ENCODE results near the gene DTHD1. TPM values are rescaled to one million over a fixed set of nuclear protein-coding genes. Genes with fewer than 3 reads are reported as not detected.

Gene DTHD1
- polyA plus RNA-seq, 1 donor (not counting 4 experiments of a cell fraction or from before 2014, with no cell fraction given), result not detected

DNA sequence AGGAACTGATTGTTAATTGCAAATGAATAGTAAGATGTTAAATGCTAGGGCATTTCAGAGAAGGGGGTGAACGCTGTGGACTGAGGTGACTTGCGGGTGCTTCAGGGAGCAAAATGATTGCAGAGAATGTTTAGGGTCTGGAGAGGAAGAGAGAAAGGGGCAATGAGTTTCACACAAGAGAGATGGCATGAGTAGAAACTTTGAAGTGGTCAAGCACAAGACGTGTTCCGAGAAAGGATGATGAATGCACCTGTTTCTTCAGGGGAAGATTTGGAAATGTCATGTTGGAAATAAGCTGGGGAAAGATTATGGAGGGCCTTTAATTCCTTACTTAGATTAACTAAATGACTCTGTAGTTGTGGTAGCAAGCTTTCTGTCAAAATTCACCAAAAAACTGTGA is 43.4 kb downstream of the DTHD1 start:
- no peaks in the 10 kb centered on the region for H3K36me3 ChIP-seq (ENCODE audit: control insufficient read depth in 2 of 2, extremely low read depth in 1 of 2, insufficient read depth in 2 of 2, low read length in 2 of 2)
- no peak overlapping the region for H3K27ac ChIP-seq (ENCODE audit: control insufficient read depth, insufficient read depth, low read length)
- no peak overlapping the region for H3K9ac ChIP-seq (ENCODE audit: control insufficient read depth, extremely low read depth, insufficient read depth, low read length)
- no peaks in the 10 kb centered on the region for H3K4me1 ChIP-seq (ENCODE audit: control insufficient read depth, extremely low read depth, insufficient read depth, low read length)
- no peaks in the 10 kb centered on the region for H4K20me1 ChIP-seq (ENCODE audit: control insufficient read depth, extremely low read depth, insufficient read depth, low read length)
- FAIRE-seq (no peak), DNase-seq (ENCODE audit: low read depth, low spot score) (no peak)
- H3K79me2 ChIP-seq (ENCODE audit: control insufficient read depth, insufficient read depth, low read length), result no peaks in the 10 kb centered on the region
- no peak overlapping the region for H2AFZ ChIP-seq (ENCODE audit: control insufficient read depth, low read length)
- no peaks in the 10 kb centered on the region for H3K9me3 ChIP-seq (ENCODE audit: control insufficient read depth, low read depth, low read length)
- H3K4me3 ChIP-seq (ENCODE audit: control insufficient read depth in 2 of 3, extremely low read depth in 1 of 3, insufficient read depth in 2 of 3, low read depth in 1 of 3, low read length in 3 of 3), result no peak overlapping the region
- no peaks in the 10 kb centered on the region for H3K9me1 ChIP-seq (ENCODE audit: control insufficient read depth, extremely low read depth, insufficient read depth, low read length)
- no peaks in the 10 kb centered on the region for H3K27me3 ChIP-seq (ENCODE audit: control insufficient read depth, extremely low read depth, insufficient read depth, low read length)
- dilution Hi-C loops (cut with MboI; ENCODE audit: extremely low pct_ligation_motif_present, low sequenced_read_pairs), result no loop called here
- TF ChIP-seq CTCF (optimal IDR thresholded peaks at IDR 0.05 in 1 of 3, IDR thresholded peaks at IDR 0.05 in 1 of 3, conservative IDR thresholded peaks at IDR 0.05 in 1 of 3; ENCODE audit: extremely low read depth in 1 of 3, insufficient read depth in 2 of 3, low read length in 3 of 3) (no peak), EZH2 (IDR thresholded peaks at IDR 0.05; ENCODE audit: low read length) (no peak)
- no peak overlapping the region for H3K4me2 ChIP-seq (ENCODE audit: control insufficient read depth, extremely low read depth, insufficient read depth, low read depth, low read length)

- no peak for DNase-seq (ENCODE audit: low read depth, low spot score)
- H3K4me1 ChIP-seq (ENCODE audit: control insufficient read depth, extremely low read depth, insufficient read depth, low read length), result no peaks in the 10 kb centered on the region
- FAIRE-seq, result no peak
These were observed 44.1 kb downstream of the DTHD1 start for GRCh38 chr4:36325499-36325898.

More at GRCh38 chr4:36325499-36325898, 44.1 kb downstream of the DTHD1 start:
- H3K79me2 ChIP-seq (ENCODE audit: control insufficient read depth, insufficient read depth, low read length), result no peaks in the 10 kb centered on the region
- H3K27ac ChIP-seq (ENCODE audit: control insufficient read depth, insufficient read depth, low read length), result no peak overlapping the region
- no peaks in the 10 kb centered on the region for H3K36me3 ChIP-seq (ENCODE audit: control insufficient read depth in 2 of 2, extremely low read depth in 1 of 2, insufficient read depth in 2 of 2, low read length in 2 of 2)
- H4K20me1 ChIP-seq (ENCODE audit: control insufficient read depth, extremely low read depth, insufficient read depth, low read length), result no peaks in the 10 kb centered on the region
- H3K9me3 ChIP-seq (ENCODE audit: control insufficient read depth, low read depth, low read length), result no peaks in the 10 kb centered on the region
- no peaks in the 10 kb centered on the region for H3K27me3 ChIP-seq (ENCODE audit: control insufficient read depth, extremely low read depth, insufficient read depth, low read length)
- dilution Hi-C loops (cut with MboI; ENCODE audit: extremely low pct_ligation_motif_present, low sequenced_read_pairs), result no loop called here
- H3K4me3 ChIP-seq (ENCODE audit: control insufficient read depth in 2 of 3, extremely low read depth in 1 of 3, insufficient read depth in 2 of 3, low read depth in 1 of 3, low read length in 3 of 3), result no peak overlapping the region
- TF ChIP-seq CTCF (optimal IDR thresholded peaks at IDR 0.05 in 1 of 3, IDR thresholded peaks at IDR 0.05 in 1 of 3, conservative IDR thresholded peaks at IDR 0.05 in 1 of 3; ENCODE audit: extremely low read depth in 1 of 3, insufficient read depth in 2 of 3, low read length in 3 of 3) (no peak), EZH2 (IDR thresholded peaks at IDR 0.05; ENCODE audit: low read length) (no peak)
- H2AFZ ChIP-seq (ENCODE audit: control insufficient read depth, low read length), result no peak overlapping the region
- no peaks in the 10 kb centered on the region for H3K9me1 ChIP-seq (ENCODE audit: control insufficient read depth, extremely low read depth, insufficient read depth, low read length)
- no peak overlapping the region for H3K9ac ChIP-seq (ENCODE audit: control insufficient read depth, extremely low read depth, insufficient read depth, low read length)
- no peak overlapping the region for H3K4me2 ChIP-seq (ENCODE audit: control insufficient read depth, extremely low read depth, insufficient read depth, low read depth, low read length)

Measured in keratinocyte (primary cell).